HepG2 (cell line): ENCODE results near the gene DCDC1. TPM values are rescaled to one million over a fixed set of nuclear protein-coding genes. Genes with fewer than 3 reads are reported as not detected.

Source experiments
- ATAC-seq: fragments of 200-7000 bp; cut with Tn5 transposase; 3 replicates; pipeline ENCODE4 v1.9.1; 2020; ENCODE audit warnings: mild to moderate bottlenecking, moderate library complexity
- BruUV-seq: library from RNA; stranded (reverse); fragments of 400-500 nt; replicated peaks from 2 replicates; lab custom pipeline; 2021; lab: Mats Ljungman, UMichigan
- CTCF ChIA-PET: fragments of 300-600 bp; formaldehyde crosslinking; extraction: SDS; loops from one replicate; lab custom pipeline; 2021; ENCODE audit warnings: low total read pairs, inconsistent platforms, low intra/inter-chr PET ratio; lab: Yijun Ruan, JAX
- POLR2A ChIA-PET: fragments of 350-600 bp; sonication (Branson Sonifier 250); formaldehyde crosslinking; loops from one replicate; lab custom pipeline; 2020; ENCODE audit warnings: antibody characterized with exemption, inconsistent platforms; lab: Yijun Ruan, JAX
- DNase-seq: peaks from one replicate; pipeline ENCODE4 v3.0.0-alpha.2; 2015; ENCODE audit warnings: low spot score
- FAIRE-seq: peaks from 3 replicates; lab custom pipeline; 2011; peaks lifted over from hg19 to GRCh38; lab: Jason Lieb, UNC
- H2AFZ ChIP-seq: one replicate; pipeline ENCODE4 v1.6.1; 2011; ENCODE audit warnings: low read length, inconsistent platforms
- H3K27ac ChIP-seq: fragments of 300-600 bp; 3 replicates; pipeline ENCODE4 v1.8.0; 2011; ENCODE audit warnings: mixed run types, mild to moderate bottlenecking, mixed read lengths, low read length, inconsistent platforms; ENCODE audit not compliant: insufficient read depth; ENCODE audit errors: extremely low read length
- H3K27me3 ChIP-seq, 2 experiments: fragments of 200-600 bp in 1 of 2; 2 replicates in 1 of 2; 3 replicates in 1 of 2; pipeline versions ENCODE4 v1.6.0 to v1.8.0; 2011; ENCODE audit warnings: low read length in 2 of 2, mild to moderate bottlenecking in 2 of 2, moderate library complexity in 2 of 2, inconsistent platforms in 1 of 2; ENCODE audit not compliant: insufficient read depth in 2 of 2, control insufficient read depth in 1 of 2
- H3K36me3 ChIP-seq, 2 experiments: fragments of 200-600 bp in 1 of 2; replicated peaks in 1 of 2; 2 replicates in 1 of 2; 3 replicates in 1 of 2; pipeline versions ENCODE4 v1.5.1 to v1.8.0; 2011; ENCODE audit warnings: low read length in 2 of 2, inconsistent platforms in 1 of 2; ENCODE audit not compliant: insufficient read depth in 2 of 2, control insufficient read depth in 1 of 2
- H3K4me1 ChIP-seq: 2 replicates; pipeline ENCODE4 v1.5.1; 2012; ENCODE audit warnings: low read length, inconsistent platforms; ENCODE audit not compliant: insufficient read depth
- H3K4me2 ChIP-seq: 2 replicates; pipeline ENCODE4 v1.6.0; 2011; ENCODE audit warnings: low read depth, low read length, inconsistent platforms
- H3K4me3 ChIP-seq, 3 experiments: fragments of 200-600 bp in 1 of 3; sonication (generic), shearing (Covaris generic) in 1 of 3; replicated peaks in 1 of 3; 2 replicates each; pipeline ENCODE4 v1.5.1; 2011 to 2016; ENCODE audit warnings: low read length in 3 of 3, inconsistent platforms in 2 of 3, low read depth in 2 of 3, mild to moderate bottlenecking in 2 of 3, control low read depth in 1 of 3, mixed read lengths in 1 of 3; ENCODE audit not compliant: insufficient read depth in 1 of 3
- H3K79me2 ChIP-seq: one replicate; pipeline ENCODE4 v1.6.1; 2011; ENCODE audit warnings: low read length, inconsistent platforms; ENCODE audit not compliant: insufficient read depth
- H3K9ac ChIP-seq: 2 replicates; pipeline ENCODE4 v1.6.0; 2011; ENCODE audit warnings: mild to moderate bottlenecking, low read depth, low read length, inconsistent platforms; ENCODE audit not compliant: insufficient read depth
- H3K9me3 ChIP-seq: 2 replicates; pipeline ENCODE4 v1.5.1; 2012; ENCODE audit warnings: mild to moderate bottlenecking, low read length
- H4K20me1 ChIP-seq: 2 replicates; pipeline ENCODE4 v1.6.0; 2011; ENCODE audit warnings: inconsistent platforms, mild to moderate bottlenecking, low read length, moderate library complexity; ENCODE audit not compliant: insufficient read depth
- ARHGAP35 ChIP-seq: sonication (generic); formaldehyde crosslinking; IDR thresholded peaks from 2 replicates; pipeline ENCODE4 v1.9.0; 2022; ENCODE audit warnings: mild to moderate bottlenecking, inconsistent platforms, moderate library complexity, missing genetic modification reagents, borderline replicate concordance
- CBX2 ChIP-seq, 2 experiments: fragments of 200-600 bp in 1 of 2; sonication (generic); formaldehyde crosslinking in 1 of 2; IDR thresholded peaks; 2 replicates each; pipeline versions ENCODE4 v1.7.0 to v1.8.1; 2018 to 2022; ENCODE audit warnings: low read depth in 2 of 2, low read length in 1 of 2, mild to moderate bottlenecking in 1 of 2, missing genetic modification reagents in 1 of 2
- HMGA1 ChIP-seq: sonication (generic); formaldehyde crosslinking; conservative IDR thresholded peaks from 2 replicates; pipeline ENCODE4 v1.4.0; 2020; ENCODE audit warnings: missing genetic modification reagents
- PAX8 ChIP-seq: sonication (generic); formaldehyde crosslinking; IDR thresholded peaks from 2 replicates; pipeline ENCODE4 v1.8.0; 2022; ENCODE audit warnings: mild to moderate bottlenecking, missing genetic modification reagents, borderline replicate concordance
- POLR2AphosphoS2 ChIP-seq: IDR thresholded peaks from 2 replicates; pipeline ENCODE4 v1.6.1; 2011; ENCODE audit warnings: low read depth, low read length, improper control_type of control experiment
- POLR2G ChIP-seq: fragments of 200-400 bp; formaldehyde crosslinking; IDR thresholded peaks from 2 replicates; pipeline ENCODE4 v1.6.1; 2018; ENCODE audit warnings: mild to moderate bottlenecking, low read depth, low read length, moderate library complexity
- RXRB ChIP-seq: IDR thresholded peaks from 2 replicates; pipeline ENCODE4 v1.6.1; 2016; ENCODE audit warnings: borderline replicate concordance, missing genetic modification reagents, missing compliant biosample characterization
- SALL2 ChIP-seq: sonication (generic); formaldehyde crosslinking; IDR thresholded peaks from 2 replicates; pipeline ENCODE4 v1.8.1; 2023; ENCODE audit warnings: mild to moderate bottlenecking, missing genetic modification reagents, inconsistent platforms
- SNRNP70 ChIP-seq: fragments of 200-400 bp; formaldehyde crosslinking; IDR thresholded peaks from 2 replicates; pipeline ENCODE4 v1.6.1; 2017; ENCODE audit warnings: mild to moderate bottlenecking, low read depth, low read length, moderate library complexity
- ZBTB8A ChIP-seq: sonication (generic); formaldehyde crosslinking; IDR thresholded peaks from 2 replicates; pipeline ENCODE4 v1.4.0; 2020; ENCODE audit warnings: mild to moderate bottlenecking, low read depth, missing genetic modification reagents, borderline replicate concordance
- ZFP62 ChIP-seq: sonication (generic); formaldehyde crosslinking; IDR thresholded peaks from 2 replicates; pipeline ENCODE4 v1.4.0; 2020; ENCODE audit warnings: missing genetic modification reagents
- WGBS: methylation state at CpG from one replicate; pipeline ENCODE4 v1.1.6; 2017; ENCODE audit warnings: low lambda C conversion rate; 5-methylcytosine and 5-hydroxymethylcytosine counted together
- in situ Hi-C: cut with HindIII; loops from 2 replicates; pipeline ENCODE4 v1.10.0; 2017; ENCODE audit warnings: low pct_unique_long_range_greater_than_20kb; ENCODE audit not compliant: extremely low pct_ligation_motif_present
- intact Hi-C: fragments of 100-400 bp; cut with micrococcal nuclease; formaldehyde crosslinking; loops from one replicate; pipeline ENCODE4 v1.10.0; 2022; ENCODE audit not compliant: unreplicated experiment
- polyA plus RNA-seq, 8 experiments: library from polyadenylated mRNA; depleted of rRNA in 3 of 8; stranded (reverse) in 7 of 8; unstranded in 1 of 8; fragments of >200 nt; fragmentation: Illumina TruSeq in 4 of 8; extraction: Trizol in 4 of 8; gene quantifications; 2 replicates each; pipeline versions ENCODE4 v1.2.1 to v1.2.3, GENCODE V29; 2011 to 2016; ENCODE audit warnings: low read depth in 4 of 8, missing spikeins in 1 of 8, mixed read lengths in 1 of 8; ENCODE audit not compliant: insufficient read depth in 1 of 8
- total RNA-seq, 5 experiments: library from RNA; depleted of rRNA; stranded (reverse); fragments of >200 nt; fragmentation: Illumina TruSeq; extraction: Trizol; gene quantifications; 2 replicates each; pipeline ENCODE4 v1.2.3, GENCODE V29; 2016; ENCODE audit warnings: low read depth in 1 of 5
- TF ChIP-seq, protein P1 (sequence below): sonication (generic); formaldehyde crosslinking; IDR thresholded peaks from 2 replicates; pipeline ENCODE4 v1.4.0; 2020; ENCODE audit warnings: mild to moderate bottlenecking, missing genetic modification reagents

Gene DCDC1
- total and polyA plus RNA-seq, 2 of the 13 experiments (the other 11 are each of a cell fraction or from before 2014, with no cell fraction given) = 0.12 to 0.27 TPM

DNA sequence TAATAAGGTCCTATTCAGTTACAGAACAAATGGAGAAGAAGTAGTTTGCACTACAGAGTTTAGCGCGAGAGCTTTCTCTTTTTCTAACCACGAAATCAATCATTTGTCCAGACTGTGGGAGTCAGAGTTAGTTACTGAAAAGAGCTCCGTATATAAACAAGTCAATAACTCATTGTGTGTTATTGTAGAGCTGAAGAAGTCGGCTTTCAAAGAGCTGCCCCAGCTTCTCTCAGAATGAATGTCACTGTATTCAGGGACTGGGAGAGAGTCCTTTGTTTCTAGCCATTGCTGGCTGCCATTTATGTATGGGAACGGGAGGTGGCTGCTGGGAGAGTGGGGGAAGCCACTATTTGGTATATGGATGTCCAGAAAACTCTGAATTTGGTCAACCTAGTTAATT is 227.8 kb downstream of the DCDC1 start (continued):
- no peak for TF ChIP-seq RXRB (CRISPR knock-in tag)
- TF ChIP-seq CBX2 (IDR thresholded peaks at IDR 0.05; ENCODE audit: low read depth, low read length) = no peak
- no peak for TF ChIP-seq CBX2 (CRISPR knock-in tag; IDR thresholded peaks at IDR 0.05; ENCODE audit: low read depth)
- no peak for TF ChIP-seq ZFP62
- TF ChIP-seq HMGA1 (CRISPR knock-in tag) = no peak
- no peak for TF ChIP-seq POLR2G
- no peak for TF ChIP-seq PAX8 (CRISPR knock-in tag)
- no peak for TF ChIP-seq ARHGAP35 (CRISPR knock-in tag)

DNA sequence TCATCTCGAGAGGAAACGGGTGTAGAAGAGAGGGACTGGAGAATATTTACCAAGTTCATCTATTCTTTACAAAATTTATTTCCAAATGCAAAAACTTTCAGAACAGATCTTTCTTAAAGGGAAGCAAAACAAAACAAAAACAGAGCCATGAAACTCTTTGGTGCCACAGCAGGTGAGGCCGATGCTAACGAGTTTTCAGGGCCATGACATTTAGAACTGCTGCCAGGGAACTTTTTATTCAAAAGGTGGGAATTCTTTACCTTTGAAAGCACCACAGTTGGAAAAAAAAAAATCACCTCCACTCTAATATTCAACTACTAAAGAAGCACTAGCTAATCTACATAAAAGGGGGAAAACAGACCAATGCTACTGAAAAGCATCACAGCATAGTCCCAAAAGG is 230.1 kb downstream of the DCDC1 start:
- Histone ChIP-seq H3K9ac (no peak overlapping the region), H3K79me2 (no peaks in the 10 kb centered on the region), H3K9me3 (no peaks in the 10 kb centered on the region), H3K27me3 (no peaks in the 10 kb centered on the region), H3K4me2 (no peak overlapping the region), H3K4me3 (no peak overlapping the region), H4K20me1 (no peaks in the 10 kb centered on the region), H3K27ac (no peak overlapping the region), H3K4me1 (no peaks in the 10 kb centered on the region), H2AFZ (no peak overlapping the region)
- ATAC-seq (no peak), FAIRE-seq (no peak)
- 1% methylated on average over 4 of the region's 4 CpGs for WGBS
- intact Hi-C loops = no loop called here
- no TSS peak for BruUV-seq
- ChIA-PET CTCF (no interaction called here), POLR2A (no interaction called here)
- in situ Hi-C loops = no loop called here
- TF ChIP-seq SALL2 (CRISPR knock-in tag) (no peak), POLR2AphosphoS2 (no peak), ZBTB8A (CRISPR knock-in tag) (no peak), SNRNP70 (no peak)
- TF ChIP-seq, protein P1, sequence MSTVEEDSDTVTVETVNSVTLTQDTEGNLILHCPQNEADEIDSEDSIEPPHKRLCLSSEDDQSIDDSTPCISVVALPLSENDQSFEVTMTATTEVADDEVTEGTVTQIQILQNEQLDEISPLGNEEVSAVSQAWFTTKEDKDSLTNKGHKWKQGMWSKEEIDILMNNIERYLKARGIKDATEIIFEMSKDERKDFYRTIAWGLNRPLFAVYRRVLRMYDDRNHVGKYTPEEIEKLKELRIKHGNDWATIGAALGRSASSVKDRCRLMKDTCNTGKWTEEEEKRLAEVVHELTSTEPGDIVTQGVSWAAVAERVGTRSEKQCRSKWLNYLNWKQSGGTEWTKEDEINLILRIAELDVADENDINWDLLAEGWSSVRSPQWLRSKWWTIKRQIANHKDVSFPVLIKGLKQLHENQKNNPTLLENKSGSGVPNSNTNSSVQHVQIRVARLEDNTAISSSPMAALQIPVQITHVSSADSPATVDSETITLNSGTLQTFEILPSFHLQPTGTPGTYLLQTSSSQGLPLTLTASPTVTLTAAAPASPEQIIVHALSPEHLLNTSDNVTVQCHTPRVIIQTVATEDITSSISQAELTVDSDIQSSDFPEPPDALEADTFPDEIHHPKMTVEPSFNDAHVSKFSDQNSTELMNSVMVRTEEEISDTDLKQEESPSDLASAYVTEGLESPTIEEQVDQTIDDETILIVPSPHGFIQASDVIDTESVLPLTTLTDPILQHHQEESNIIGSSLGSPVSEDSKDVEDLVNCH (CRISPR knock-in tag) = no peak
- TF ChIP-seq, all 625 proteins: peak for 0
- DNase-seq = no peak
- no peaks in the 10 kb centered on the region for H3K36me3 ChIP-seq
